Mammary epithelial cell (primary cell): Measurements from ENCODE around the gene FCAR.
"Not testable (repeated sequence)": the region's sequence is repeated elsewhere in the genome, so short reads cannot be mapped to it uniquely, and the experiment has no call there.

Experiments used
- EZH2 ChIP-seq: IDR thresholded peaks from 2 replicates; pipeline ENCODE4 v1.6.1; 2012; ENCODE audit warnings: low read length, inconsistent platforms, borderline replicate concordance
- TF ChIP-seq, protein P1 (sequence below), 2 donors: IDR thresholded peaks in 1 of 2; conservative IDR thresholded peaks in 1 of 2; 2 replicates each; pipeline ENCODE4 v1.5.1; 2011 to 2012; ENCODE audit warnings: inconsistent platforms in 2 of 2, low read length in 2 of 2, mild to moderate bottlenecking in 2 of 2, control low read depth in 1 of 2, low read depth in 1 of 2; ENCODE audit not compliant: insufficient read depth in 1 of 2; ENCODE audit errors: extremely low read depth in 1 of 2

DNA sequence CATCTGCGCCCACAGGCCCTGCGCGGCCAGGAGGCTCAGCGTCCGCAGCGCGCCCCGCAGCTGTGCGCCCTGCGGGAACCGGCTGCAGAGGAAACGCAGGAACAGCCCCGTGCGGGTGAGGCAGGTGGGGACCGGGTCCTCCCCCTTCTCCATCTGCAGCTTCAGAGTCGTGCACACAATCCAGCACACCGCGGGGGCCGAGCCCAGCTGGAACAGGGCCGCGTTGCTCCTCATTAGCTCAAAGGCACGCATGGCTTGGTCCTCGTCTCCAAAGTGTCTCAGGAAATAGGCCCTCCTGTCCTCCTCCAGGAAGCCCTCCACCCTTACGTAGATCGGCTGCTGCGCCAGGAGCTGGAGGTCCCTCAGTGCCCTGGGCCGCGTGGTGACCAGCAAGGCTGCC lies 65.5 kb downstream of the FCAR start:
- TF ChIP-seq, protein P1, sequence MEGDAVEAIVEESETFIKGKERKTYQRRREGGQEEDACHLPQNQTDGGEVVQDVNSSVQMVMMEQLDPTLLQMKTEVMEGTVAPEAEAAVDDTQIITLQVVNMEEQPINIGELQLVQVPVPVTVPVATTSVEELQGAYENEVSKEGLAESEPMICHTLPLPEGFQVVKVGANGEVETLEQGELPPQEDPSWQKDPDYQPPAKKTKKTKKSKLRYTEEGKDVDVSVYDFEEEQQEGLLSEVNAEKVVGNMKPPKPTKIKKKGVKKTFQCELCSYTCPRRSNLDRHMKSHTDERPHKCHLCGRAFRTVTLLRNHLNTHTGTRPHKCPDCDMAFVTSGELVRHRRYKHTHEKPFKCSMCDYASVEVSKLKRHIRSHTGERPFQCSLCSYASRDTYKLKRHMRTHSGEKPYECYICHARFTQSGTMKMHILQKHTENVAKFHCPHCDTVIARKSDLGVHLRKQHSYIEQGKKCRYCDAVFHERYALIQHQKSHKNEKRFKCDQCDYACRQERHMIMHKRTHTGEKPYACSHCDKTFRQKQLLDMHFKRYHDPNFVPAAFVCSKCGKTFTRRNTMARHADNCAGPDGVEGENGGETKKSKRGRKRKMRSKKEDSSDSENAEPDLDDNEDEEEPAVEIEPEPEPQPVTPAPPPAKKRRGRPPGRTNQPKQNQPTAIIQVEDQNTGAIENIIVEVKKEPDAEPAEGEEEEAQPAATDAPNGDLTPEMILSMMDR (conservative IDR thresholded peaks at IDR 0.05 in 1 of 2, IDR thresholded peaks at IDR 0.05 in 1 of 2; ENCODE audit: extremely low read depth in 1 of 2, insufficient read depth in 1 of 2, low read depth in 1 of 2, low read length in 2 of 2): not testable (repeated sequence)
- not testable (repeated sequence) for TF ChIP-seq EZH2
